ENCODE results near the gene NOBOX.
"Not testable (repeated sequence)": the region's sequence is repeated elsewhere in the genome, so short reads cannot be mapped to it uniquely, and the experiment has no call there.

The NOBOX gene

GRCh38 chr7:144403649-144404061 is at the start of gene NOBOX:
TSS of gene NOBOX (minus strand) at chr7:144403693.
- DNase-seq (ENCODE audit: low spot score) = no peak

- DNase-seq (ENCODE audit: low spot score) = no peak
Measured at GRCh38 chr7:144452064-144452463, 48.6 kb upstream of the NOBOX start.

GRCh38 chr7:144445590-144445989 is 42.1 kb upstream of the NOBOX start:
- DNase-seq (ENCODE audit: low spot score) = peak; percentile 13

GRCh38 chr7:144439717-144440205 is 36.3 kb upstream of the NOBOX start:
- DNase-seq (ENCODE audit: low spot score) = no peak

- no peak for DNase-seq (ENCODE audit: low spot score)
Measured at GRCh38 chr7:144438759-144439158, 35.3 kb upstream of the NOBOX start.

- DNase-seq (ENCODE audit: low spot score) = peak; percentile 65
Measured at GRCh38 chr7:144437370-144438191, 34.1 kb upstream of the NOBOX start.

- DNase-seq (ENCODE audit: low spot score) = no peak
Measured at GRCh38 chr7:144436500-144436899, 33.0 kb upstream of the NOBOX start.

GRCh38 chr7:144428431-144428830 is 24.9 kb upstream of the NOBOX start:
- DNase-seq (ENCODE audit: low spot score) = no peak

GRCh38 chr7:144427539-144427938 is 24.0 kb upstream of the NOBOX start:
- DNase-seq (ENCODE audit: low spot score) = not testable (repeated sequence)

- DNase-seq (ENCODE audit: low spot score) = not testable (repeated sequence)
Measured at GRCh38 chr7:144418931-144419330, 15.4 kb upstream of the NOBOX start.

GRCh38 chr7:144416341-144416740 is 12.8 kb upstream of the NOBOX start:
- no peak for DNase-seq (ENCODE audit: low spot score)

- no peak for DNase-seq (ENCODE audit: low spot score)
Measured at GRCh38 chr7:144415858-144416257, 12.4 kb upstream of the NOBOX start.

GRCh38 chr7:144414815-144415214 is 11.3 kb upstream of the NOBOX start:
- DNase-seq (ENCODE audit: low spot score) = no peak

- DNase-seq (ENCODE audit: low spot score) = no peak
Measured at GRCh38 chr7:144410441-144410840, 6.9 kb upstream of the NOBOX start.

GRCh38 chr7:144408121-144408520 is 4.6 kb upstream of the NOBOX start:
- DNase-seq (ENCODE audit: low spot score) = no peak

GRCh38 chr7:144407266-144407931 is 3.9 kb upstream of the NOBOX start:
- no peak for DNase-seq (ENCODE audit: low spot score)

- DNase-seq (ENCODE audit: low spot score) = no peak
Measured at GRCh38 chr7:144404946-144405345, 1.5 kb upstream of the NOBOX start.

- DNase-seq (ENCODE audit: low spot score) = no peak
Measured at GRCh38 chr7:144403102-144403501, 391 bp downstream of the NOBOX start.

- DNase-seq (ENCODE audit: low spot score) = no peak
Measured at GRCh38 chr7:144401490-144401889, 2.0 kb downstream of the NOBOX start.

GRCh38 chr7:144399946-144400345 is 3.5 kb downstream of the NOBOX start:
- DNase-seq (ENCODE audit: low spot score) = no peak

- DNase-seq (ENCODE audit: low spot score) = no peak
Measured at GRCh38 chr7:144398911-144399310, 4.6 kb downstream of the NOBOX start.

- no peak for DNase-seq (ENCODE audit: low spot score)
Measured at GRCh38 chr7:144398291-144398690, 5.2 kb downstream of the NOBOX start.

- DNase-seq (ENCODE audit: low spot score) = no peak
Measured at GRCh38 chr7:144397086-144397485, 6.4 kb downstream of the NOBOX start.

All from GM03348 (cell line).